HG03175 (cell line): ENCODE measurements around the gene LPCAT1.
"Not testable (repeated sequence)": the region's sequence is repeated elsewhere in the genome, so short reads cannot be mapped to it uniquely, and the experiment has no call there.

Experiments
- ATAC-seq: cut with Tn5 transposase; IDR thresholded peaks from one replicate; pipeline ENCODE4 v1.9.1; 2021; ENCODE audit warnings: mild to moderate bottlenecking, moderate library complexity; ENCODE audit not compliant: unreplicated experiment

LPCAT1 gene

DNA sequence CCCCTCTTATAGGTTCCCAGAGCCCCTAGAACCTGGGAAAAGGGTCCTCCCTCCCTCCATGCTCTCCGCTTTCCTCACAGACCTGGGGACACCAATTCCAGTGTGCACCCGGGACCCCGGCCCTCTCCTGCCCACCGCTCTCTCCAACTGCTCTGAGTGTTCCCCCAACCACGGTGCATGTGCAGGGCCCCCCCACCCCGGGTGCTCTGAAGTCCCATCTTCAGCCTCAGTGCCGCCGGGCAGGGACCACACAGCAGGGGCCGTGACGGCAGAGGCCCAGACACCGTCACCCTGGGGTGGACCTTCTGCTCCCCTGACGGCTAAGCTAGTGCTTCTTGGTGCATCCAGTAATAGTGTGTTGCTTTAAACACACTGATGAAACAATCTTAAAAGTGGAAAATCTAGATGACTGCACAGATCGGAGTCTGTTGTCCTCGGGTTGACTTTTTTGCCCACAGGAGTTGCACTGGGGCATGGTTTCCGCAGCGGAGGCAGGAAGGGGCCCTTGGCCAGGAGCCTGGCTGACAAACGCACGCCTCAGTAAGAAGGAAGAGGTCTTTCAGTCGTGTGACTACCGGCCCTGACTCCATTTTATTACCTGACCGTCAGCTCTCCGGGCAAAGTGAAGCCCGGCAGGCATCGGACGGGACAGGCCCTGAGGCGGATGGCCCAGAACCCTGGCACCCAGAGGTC, 42.3 kb downstream of the LPCAT1 start:
- no peak for ATAC-seq

DNA sequence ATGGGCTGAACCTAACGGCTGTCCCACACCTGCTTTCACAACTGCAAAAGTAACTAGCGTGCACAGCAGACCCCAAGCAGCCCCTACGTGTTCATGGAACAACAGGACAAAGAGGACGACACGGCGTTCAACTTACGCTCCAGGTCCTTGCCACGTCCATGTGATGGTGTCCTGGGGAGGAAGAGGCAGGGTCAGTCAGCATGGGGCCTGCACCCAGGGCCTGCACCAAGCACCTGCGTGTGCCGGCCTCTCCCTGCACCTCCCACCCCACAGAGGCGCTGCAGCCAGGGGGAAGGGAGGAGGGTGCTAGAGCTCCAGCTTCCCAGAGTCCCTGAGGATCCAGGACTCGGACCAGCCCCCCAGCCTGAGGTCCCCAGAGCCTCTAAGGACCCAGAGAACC, 43.0 kb downstream of the LPCAT1 start:
- ATAC-seq: no peak

DNA sequence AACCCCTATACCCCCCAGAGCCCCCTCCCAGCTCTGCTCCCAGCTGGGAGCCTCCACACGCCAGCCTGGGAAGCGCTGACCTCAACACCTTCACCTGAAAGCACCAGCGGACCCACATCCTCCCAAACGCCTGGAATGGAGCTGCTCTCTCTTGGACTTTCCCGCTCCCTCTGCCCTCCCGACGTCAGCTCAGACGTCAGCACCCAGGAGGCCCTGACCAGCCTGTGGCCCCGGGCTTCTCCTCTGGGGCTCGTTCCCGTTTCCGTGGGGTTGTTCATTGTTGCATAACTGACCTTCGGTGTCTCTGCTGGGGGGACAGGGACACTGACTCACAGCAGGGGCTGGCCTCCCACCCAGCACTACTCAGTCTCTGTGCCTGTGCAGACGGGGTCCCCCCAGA, 43.5 kb downstream of the LPCAT1 start:
- ATAC-seq: no peak

DNA sequence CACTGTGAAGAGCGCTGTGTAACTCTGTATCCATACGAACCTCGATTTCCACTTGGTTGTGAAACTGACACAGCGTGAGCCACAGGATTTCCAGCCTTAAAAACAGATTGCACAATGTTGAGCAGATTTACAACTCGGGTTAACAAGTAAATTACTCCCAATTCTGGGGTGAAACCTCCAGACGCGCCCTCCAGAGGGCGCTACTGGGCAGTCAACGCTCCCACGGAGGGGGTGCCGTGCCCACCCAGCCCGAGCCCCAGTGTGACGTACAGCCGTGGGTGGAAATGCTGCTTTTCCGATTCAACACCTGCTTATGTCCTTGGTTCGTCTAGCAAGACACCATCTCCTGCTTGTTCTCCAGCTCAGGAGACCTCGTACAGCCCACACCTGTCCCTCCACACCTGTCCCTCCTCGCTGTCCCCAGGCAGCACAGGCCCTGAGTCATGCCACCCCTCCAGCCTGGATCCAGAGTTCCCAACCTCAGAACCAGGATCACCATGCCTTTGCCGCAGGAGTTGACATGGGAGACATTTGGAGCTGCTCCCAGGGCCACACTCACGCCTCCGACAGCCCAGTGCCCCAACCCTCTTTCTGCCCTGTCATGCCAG, 44.1 kb downstream of the LPCAT1 start:
- no peak for ATAC-seq

DNA sequence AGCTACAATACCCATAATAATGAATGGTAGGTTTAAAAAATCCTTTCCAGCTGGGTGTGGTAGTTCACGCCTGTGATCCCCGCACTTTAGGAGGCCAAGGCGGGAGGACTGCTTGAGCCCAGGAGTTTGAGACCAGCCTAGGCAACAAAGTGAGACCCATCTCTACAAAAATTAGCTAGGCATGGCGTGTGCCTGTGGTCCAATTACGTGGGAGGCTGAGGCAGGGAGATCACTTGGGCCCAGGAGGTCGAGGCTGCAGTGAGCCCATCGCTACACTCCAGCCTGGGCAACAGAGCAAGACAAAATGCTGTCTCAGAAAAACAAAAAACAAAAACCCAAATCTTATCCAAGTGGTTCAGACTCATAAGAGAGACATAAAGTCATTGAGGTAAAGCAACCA, 44.7 kb downstream of the LPCAT1 start:
- no peak for ATAC-seq

DNA sequence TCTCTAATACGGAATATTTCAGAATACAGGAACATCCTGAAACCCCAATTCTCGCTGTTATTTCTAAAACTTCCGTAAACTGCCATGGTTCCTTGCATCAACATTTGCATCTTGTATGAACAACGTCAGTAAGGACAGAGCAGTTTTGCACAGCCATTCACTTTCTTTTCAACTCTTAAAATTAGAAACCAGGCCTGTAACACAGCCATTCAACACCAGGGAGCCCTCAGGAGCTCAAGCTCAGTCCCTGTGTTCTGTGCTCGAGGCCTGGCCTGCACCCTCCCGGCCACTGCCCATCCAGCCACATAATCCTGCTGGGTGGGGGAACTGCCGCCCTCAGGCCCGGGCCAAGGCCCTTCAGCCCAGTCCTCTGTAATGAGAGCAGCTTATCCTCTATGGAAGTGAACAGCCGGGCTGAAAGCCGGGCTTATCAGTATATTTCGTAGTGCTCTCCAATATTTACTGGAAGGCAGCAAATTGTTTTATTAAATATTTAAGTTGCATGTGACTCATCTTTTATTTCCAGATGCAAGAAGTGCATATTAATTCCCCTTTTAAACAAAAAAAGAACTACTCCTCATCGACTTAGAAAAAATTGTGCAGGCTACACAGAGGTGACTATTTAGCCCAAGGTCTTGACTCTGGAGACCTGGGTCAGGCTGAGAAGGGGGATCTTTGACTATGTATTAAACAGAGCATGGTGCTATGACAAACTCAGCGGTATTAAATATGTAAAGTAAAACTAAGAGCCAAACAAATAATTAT, 45.3 kb downstream of the LPCAT1 start:
- ATAC-seq: no peak

DNA sequence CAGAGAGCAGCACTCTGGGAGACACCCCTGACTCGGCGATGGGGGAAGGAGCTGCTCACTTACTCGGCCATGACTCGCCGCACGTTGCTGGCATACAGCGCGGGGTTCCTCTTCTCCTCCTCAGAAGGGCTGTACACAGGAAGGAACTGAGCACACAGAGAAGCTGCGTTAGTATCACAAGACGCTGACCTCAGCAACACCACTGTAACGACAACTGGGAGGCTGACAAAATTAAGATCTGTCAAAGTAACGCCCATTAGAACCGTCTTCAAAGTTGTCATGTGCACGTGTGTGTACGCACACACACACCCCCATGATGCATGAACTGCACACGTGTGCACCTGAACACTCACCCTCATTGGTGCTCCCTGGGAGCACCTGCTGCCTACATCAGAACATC, 46.4 kb downstream of the LPCAT1 start:
- no peak for ATAC-seq

DNA sequence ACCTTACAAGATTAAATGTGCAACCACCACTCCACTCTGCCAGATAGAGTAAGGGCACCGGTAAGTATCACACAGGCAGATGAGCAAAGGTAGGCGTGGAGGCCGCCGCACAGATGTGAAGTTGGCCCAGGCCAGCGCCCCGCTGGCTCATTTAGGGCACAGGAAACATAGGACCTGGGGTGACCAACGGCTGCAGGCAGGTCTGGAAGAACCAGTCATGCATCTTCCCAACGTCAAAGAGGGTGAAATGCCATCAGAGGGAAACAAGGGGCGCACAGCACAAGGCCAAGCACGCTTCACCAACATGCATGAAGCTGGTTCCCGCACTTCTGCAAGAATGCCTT, 46.8 kb downstream of the LPCAT1 start:
- ATAC-seq: no peak

DNA sequence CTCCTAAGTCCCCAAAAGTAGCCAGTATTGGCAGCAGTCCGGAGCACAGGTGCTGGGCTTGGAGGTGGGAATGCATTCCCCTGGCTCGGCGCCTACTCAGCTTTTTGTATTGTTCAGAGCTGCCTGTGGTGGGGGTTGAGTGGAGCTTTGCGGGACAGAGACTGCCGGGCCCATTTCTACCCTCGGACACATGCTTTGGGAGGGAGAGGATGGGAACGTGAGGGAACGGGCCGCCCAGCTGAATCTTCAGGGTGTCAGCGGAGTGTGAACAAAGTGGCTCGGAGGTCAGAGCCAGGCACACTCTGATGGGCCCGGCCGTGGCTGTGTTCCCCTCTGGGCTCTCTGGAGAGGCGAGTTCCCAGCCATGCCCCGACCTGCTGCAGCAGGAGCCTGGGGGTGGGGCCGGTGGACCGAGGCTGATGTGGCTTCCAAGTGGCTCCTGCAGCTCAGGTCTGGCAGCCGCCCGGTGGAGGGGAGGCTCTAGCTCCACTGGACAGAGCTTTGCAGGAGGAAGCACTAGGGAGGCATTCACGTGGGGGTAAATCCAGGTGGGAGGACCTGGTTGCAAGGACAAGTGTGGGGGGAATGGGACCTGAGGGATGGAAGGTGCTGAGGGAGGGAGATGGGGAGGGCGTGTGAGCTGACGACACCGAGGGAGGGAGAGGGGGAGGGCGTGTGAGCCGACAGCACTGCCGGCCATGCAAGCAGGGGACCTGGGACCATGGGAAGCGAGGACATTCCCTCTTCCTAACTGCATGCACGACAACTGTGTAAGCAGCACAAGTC, 47.4 kb downstream of the LPCAT1 start:
- no peak for ATAC-seq

DNA sequence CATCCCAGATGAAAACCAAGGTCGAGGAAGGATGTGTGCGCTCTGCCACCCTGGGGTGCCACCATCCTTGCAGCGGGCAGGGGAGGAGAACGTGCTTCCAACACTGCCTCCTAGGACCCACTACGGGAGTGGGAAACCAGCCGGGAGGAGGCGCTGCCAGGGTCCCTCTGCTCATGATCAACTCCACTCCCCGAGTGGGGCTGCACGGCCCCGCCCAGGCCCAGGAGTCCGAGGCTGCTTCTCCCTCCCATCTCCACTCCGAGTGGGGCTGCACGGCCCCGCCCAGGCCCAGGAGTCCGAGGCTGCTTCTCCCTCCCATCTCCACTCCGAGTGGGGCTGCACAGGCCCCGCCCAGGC, 48.2 kb downstream of the LPCAT1 start:
- not testable (repeated sequence) for ATAC-seq

DNA sequence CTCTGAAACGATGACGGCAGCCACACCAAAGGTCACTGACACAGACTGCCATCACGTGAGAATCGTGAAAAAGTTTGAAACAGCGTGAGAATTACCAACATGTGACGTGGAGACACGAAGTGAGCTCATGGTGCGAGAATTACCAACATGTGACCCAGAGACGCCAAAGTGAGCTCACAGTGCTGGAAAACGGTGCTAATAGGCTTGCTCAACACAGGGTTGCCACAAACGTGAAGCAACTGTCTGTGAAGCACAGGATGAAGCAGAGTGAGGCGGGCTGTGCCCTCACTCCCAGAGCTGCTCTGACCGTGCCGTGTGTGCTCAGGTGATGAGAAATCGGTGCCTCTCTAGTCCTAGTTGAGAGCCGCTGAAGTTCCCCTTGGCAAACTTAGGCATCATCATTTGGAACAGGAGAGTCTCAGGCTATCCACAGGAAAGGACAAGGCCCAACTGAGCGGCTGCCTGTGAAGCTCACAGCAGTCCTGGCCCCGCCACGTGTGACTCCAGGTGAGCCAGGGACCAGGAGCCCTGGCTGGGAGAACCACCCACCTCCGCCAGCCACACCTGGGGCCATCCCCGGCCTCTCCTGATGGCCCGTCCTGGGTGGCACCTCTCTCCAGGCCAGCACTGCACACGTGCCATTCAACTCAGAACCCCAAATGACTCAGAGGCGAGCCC, 48.8 kb downstream of the LPCAT1 start:
- ATAC-seq: no peak

DNA sequence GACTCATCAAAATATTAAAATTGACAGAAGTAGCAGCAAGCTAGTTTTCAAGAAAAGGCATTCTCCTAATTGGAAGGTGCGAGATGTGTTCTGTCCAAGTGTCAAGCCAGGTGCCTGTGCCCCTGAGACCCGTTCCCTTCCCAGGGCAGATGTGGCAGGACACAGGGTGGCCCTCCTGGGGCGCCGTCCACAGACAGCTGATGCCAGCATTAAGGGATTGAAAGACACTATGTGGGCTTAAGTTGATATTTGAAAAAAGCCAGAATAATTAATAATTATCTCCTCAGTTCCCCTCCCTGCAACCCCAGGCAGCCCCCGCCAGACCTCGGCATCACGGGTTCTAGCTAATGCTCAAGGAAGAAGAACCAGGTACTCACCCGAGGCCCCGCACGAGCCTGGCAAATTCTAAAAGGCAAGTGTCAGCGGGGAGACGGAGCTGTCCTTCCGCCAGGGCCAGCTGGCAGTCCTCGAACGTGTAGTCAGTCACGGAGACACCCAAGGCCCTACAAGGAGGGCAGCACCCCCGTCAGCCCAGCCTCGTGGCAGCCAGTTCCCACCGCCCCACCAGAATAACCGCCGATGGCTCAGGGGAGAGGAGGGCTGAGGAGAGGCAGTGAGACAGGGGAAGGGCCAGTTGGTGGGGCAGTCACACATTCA, 49.4 kb downstream of the LPCAT1 start:
- no peak for ATAC-seq

DNA sequence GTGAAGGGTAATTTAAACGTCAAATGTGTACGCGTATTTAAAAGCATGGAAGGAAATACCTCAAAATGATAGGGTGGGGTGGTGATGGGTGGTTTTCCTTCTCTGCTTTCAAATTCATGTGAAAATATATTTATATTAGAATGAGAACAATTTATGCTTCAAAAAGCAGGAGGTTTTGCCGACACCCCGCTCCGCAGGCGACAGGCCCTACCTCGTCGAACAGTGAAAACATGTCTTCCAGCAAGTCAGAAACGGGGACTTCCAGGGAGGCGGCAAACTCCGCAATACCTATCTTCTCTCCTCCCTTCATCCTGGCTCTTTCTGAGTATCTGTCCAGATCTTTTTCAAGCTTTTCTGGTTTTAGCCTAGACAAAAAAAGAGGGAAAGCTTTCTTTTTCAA, 50.0 kb downstream of the LPCAT1 start:
- no peak for ATAC-seq

DNA sequence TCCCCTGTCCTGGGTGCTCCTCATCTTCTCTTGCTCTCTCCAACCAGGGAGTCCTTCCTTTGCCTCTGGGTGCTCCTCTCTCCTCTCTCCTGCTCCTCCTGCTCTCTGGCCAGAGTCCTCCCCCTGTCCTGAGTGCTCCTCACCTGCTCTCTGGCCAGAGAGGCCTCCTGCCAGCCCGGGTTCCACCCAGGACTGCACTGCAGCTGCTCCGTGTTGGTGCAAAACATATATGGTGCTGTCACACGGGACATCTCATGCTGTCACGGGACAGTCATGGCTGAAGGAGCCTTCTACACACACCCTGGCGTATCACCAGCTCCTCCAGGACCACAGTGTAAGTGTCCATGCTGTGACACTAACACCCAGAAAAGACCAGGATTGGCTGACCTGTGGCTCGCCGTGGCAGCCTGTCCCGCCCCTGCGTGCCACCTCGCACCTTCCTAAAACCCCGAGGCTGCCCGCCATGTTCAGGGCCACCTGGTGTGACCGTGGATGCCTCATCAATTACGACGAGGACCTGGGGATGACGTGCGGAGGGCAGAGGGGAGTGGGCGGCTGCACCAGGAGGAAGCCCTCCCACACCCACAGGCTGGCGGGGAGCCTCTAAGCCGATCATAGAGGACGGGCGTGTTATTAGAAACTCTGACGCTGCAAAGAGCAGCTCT, 50.7 kb downstream of the LPCAT1 start:
- no peak for ATAC-seq

DNA sequence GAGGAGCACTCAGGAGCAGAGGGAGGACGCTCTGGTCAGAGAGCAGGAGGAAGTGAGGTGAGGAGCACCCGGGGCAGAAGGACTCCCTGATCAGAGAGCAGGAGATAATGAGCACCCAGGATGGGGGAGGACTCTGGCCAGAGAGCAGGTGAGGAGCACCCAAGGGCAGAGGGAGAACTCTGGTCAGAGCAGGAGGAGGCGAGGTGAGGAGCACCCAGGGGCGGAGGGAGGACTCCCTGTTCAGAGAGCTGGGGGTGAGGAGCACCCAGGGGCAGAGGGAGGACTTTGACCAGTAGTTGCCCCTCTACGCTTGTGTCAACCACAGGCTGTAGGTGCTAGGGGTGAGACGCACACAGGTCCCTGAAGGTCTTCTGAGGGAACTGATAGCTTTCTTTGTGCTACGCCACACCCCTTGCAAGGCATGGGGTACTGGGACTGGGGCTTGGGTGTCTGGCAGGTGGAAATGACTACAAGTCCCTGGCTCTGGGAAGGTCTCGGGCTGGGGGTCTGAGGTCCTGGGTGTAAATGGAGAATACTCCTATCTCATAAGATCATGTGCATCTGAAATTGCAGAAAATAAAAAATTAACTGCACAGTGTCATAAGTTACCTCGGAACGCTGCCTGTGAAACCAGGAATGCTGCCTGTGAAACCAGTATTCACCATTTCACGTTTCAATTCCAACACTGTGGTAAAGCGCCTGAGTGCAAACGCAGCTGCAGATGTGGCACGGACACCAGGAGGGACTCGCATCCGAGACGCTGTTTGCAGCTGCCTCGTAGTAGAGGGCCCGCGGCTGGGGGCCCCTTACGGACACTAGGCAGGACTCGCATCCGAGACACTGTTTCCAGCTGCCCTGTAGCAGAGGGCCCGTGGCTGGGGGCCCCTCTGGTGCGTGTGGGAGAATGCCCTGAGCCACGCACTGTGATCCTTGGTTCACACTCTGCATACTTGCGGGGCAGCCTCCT, 51.5 kb downstream of the LPCAT1 start:
- no peak for ATAC-seq

DNA sequence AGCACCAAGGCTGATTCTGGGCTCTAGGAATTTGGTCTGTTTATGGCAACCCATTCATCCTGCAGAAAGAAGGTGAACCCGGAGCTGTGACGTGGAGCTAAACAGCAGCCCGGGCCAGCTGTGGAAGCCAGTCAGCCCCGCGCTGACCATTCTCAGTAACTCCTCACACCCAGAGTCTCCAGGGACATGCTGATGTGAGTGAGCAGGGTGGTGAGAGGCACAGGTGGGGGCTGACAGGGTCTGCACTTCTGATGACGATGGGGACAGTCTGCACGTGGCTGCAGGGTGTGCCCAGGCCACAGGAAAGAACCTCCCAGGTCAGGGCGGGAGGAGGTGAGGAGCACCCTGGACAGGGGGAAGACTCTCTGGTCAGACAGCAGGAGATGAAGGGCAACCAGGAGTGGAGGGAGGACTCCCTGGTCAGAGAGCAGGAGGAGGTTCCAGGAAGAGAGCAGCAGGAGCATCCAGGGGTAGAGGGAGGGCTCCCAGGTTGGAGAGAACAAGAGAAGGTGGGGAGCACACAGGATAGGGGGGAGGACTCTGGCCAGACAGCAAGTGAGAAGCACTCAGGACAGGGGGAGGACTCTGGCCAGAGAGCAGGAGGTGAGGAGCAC, 52.4 kb downstream of the LPCAT1 start:
- no peak for ATAC-seq

DNA sequence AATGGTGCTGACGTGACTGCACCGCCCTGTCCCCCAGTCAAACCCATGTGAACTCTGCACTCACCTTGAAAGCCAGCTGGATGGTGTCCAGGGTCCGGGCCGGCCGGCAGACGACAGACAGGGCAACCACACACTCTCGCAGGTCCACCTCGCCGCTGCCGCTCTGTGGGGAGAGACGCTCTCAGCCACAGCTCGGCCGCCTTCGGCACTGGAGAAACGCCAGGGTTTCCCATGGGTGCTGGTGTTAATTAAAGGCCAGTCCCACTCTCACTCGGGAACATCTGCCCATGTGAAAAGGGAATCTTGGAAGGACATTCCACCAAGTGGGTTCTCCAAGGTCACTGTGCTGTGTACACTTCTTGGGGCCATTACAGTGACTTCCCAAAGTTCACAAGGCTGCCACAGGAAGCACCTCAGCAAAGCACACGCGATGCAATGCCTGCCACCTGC, 53.0 kb downstream of the LPCAT1 start:
- ATAC-seq: no peak
